CD4-positive, CD25-positive, alpha-beta regulatory T cell (primary cell): ENCODE measurements around the gene TNFRSF8. TPM values are rescaled to one million over a fixed set of nuclear protein-coding genes. Genes with fewer than 3 reads are reported as not detected.

Source experiments
- ATAC-seq, 2 donors: fragments of 150-1000 bp; cut with Tn5 transposase; one replicate each; pipeline ENCODE4 v1.10.0; 2021; ENCODE audit warnings: low read depth in 2 of 2, moderate number of reproducible peaks in 2 of 2, moderate library complexity in 1 of 2
- DNase-seq, 3 donors: peaks; one replicate each; pipeline versions ENCODE4 v3.0.0 to v3.0.0-alpha.2; 2012 to 2022; ENCODE audit warnings: mixed read lengths in 1 of 3
- H3K27ac ChIP-seq: one replicate; pipeline ENCODE4 v1.7.0; 2013; ENCODE audit warnings: mild to moderate bottlenecking, low read length; ENCODE audit not compliant: insufficient read depth, poor library complexity, severe bottlenecking
- H3K27me3 ChIP-seq: one replicate; pipeline ENCODE4 v1.7.0; 2013; ENCODE audit warnings: low read length; ENCODE audit not compliant: control insufficient read depth, insufficient read depth
- H3K36me3 ChIP-seq: one replicate; pipeline ENCODE4 v1.7.0; 2013; ENCODE audit warnings: mild to moderate bottlenecking, low read length, moderate library complexity; ENCODE audit not compliant: control insufficient read depth, insufficient read depth
- H3K4me1 ChIP-seq: 2 replicates; pipeline ENCODE4 v1.7.0; 2013; ENCODE audit warnings: mild to moderate bottlenecking, low read length; ENCODE audit not compliant: insufficient read depth, control insufficient read depth, poor library complexity, severe bottlenecking
- H3K4me3 ChIP-seq: one replicate; pipeline ENCODE4 v1.7.0; 2013; ENCODE audit warnings: low read depth, mild to moderate bottlenecking, low read length, moderate library complexity
- H3K9me3 ChIP-seq, 2 experiments: 1 replicate in 1 of 2; 2 replicates in 1 of 2; pipeline ENCODE4 v1.7.0; 2013; ENCODE audit warnings: low read length in 2 of 2, mild to moderate bottlenecking in 1 of 2, moderate library complexity in 1 of 2; ENCODE audit not compliant: control insufficient read depth in 2 of 2
- H3K27ac Mint-ChIP-seq, 3 donors: one replicate each; pipeline ENCODE4 v1.8.0; 2020 to 2022; ENCODE audit warnings: mild to moderate bottlenecking in 3 of 3, mixed read lengths in 3 of 3, moderate library complexity in 2 of 3
- H3K27me3 Mint-ChIP-seq: one replicate; pipeline ENCODE4 v1.8.0; 2022; ENCODE audit warnings: mild to moderate bottlenecking, mixed read lengths
- H3K36me3 Mint-ChIP-seq: one replicate; pipeline ENCODE4 v1.8.0; 2020; ENCODE audit warnings: mixed read lengths
- H3K4me1 Mint-ChIP-seq, 4 donors: one replicate each; pipeline ENCODE4 v1.8.0; 2020 to 2022; ENCODE audit warnings: mixed read lengths in 4 of 4, mild to moderate bottlenecking in 1 of 4
- H3K4me3 Mint-ChIP-seq, 4 donors: one replicate each; pipeline ENCODE4 v1.8.0; 2020 to 2022; ENCODE audit warnings: mild to moderate bottlenecking in 4 of 4, mixed read lengths in 4 of 4, moderate library complexity in 3 of 4
- H3K9me3 Mint-ChIP-seq, 7 donors: one replicate each; pipeline ENCODE4 v1.8.0; 2020 to 2022; ENCODE audit warnings: mixed read lengths in 7 of 7, mild to moderate bottlenecking in 3 of 7, moderate library complexity in 2 of 7
- polyA plus RNA-seq, 4 donors: library from polyadenylated mRNA; unstranded; fragments of 300-500 nt; fragmentation: Illumina TruSeq; gene quantifications; one replicate each; pipeline ENCODE4 v1.2.3, GENCODE V29; 2021
- total RNA-seq: library from RNA; stranded (reverse); gene quantifications from one replicate; pipeline ENCODE4 v1.2.3, GENCODE V29; 2022

The TNFRSF8 gene
- total and polyA plus RNA-seq, 5 donors from 2014 or later: 1.1 to 3.2 (median 1.6) TPM

DNA sequence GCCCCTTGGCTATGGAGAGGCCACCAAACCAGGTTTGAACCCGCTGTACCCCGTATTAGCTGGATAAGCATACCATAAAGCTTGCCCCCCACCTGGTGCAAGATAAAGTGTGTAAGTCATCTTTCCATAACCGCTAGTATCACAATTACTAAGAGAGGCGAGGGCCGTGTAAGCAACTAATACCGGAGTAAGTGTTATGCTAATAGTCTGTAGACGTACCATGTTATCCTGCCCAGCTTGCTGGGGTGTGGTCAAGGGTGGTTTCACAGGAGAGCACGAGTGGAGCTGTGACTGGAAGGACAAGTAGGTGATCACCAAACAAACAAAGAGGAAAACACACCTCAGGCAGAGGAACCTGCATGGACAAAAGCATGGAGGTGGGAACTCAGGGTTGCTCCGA lies 100.1 kb downstream of the TNFRSF8 start:
- Histone ChIP-seq H3K4me3 (peak overlapping the region; percentile 53), H3K4me1 (peaks cover 83% of the 10 kb centered on the region), H3K9me3 (no peaks in the 10 kb centered on the region), H3K36me3 (no peaks in the 10 kb centered on the region), H3K27ac (peak overlapping the region; percentile 91), H3K27me3 (no peaks in the 10 kb centered on the region)
- H3K9me3 Mint-ChIP-seq: peaks cover 0 to 3% (median 0%) of the 10 kb centered on the region in 7 donors
- peak overlapping the region; percentile 40 to 87 (median 81) for H3K4me3 Mint-ChIP-seq
- ATAC-seq (no peak), DNase-seq (peak in 1 of 3 donors; percentile 76)
- H3K4me1 Mint-ChIP-seq: peaks cover 18 to 87% (median 50%) of the 10 kb centered on the region in 4 donors
- H3K27me3 Mint-ChIP-seq: no peaks in the 10 kb centered on the region
- peak overlapping the region; percentile 94 to 97 (median 96) for H3K27ac Mint-ChIP-seq
- H3K36me3 Mint-ChIP-seq: peaks cover 8% of the 10 kb centered on the region

DNA sequence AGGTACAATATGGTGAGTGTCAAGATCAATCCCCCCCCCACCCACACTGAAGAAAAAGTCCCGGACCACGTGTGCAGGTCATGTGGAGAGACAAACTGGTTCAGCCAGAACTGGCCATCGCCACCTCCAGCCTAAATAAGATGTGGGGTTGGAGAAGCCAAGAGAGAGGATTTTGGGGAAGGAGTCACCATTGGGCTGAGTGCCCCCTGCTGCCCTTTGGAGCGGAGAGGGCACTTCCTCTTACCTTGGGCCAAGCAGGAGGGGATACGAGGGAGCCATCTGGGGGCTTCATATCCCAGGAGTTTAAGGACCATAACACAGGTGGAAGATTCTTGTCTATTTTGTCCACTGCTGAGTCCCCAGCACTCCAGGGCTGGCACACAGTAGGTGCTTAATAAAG lies 101.1 kb downstream of the TNFRSF8 start:
- H3K4me1 Mint-ChIP-seq: peaks cover 12 to 84% (median 47%) of the 10 kb centered on the region in 4 donors
- no peak overlapping the region for H3K4me3 ChIP-seq
- H3K27ac ChIP-seq: peak overlapping the region; percentile 91
- peaks cover 83% of the 10 kb centered on the region for H3K4me1 ChIP-seq
- no peaks in the 10 kb centered on the region for H3K27me3 ChIP-seq
- peak overlapping the region; percentile 78 to 95 (median 94) for H3K27ac Mint-ChIP-seq
- H3K4me3 Mint-ChIP-seq: peak overlapping the region; percentile 39 to 87 (median 50)
- no peaks in the 10 kb centered on the region for H3K9me3 ChIP-seq
- no peaks in the 10 kb centered on the region for H3K27me3 Mint-ChIP-seq
- ATAC-seq (no peak), DNase-seq (no peak)
- H3K36me3 ChIP-seq: no peaks in the 10 kb centered on the region
- H3K36me3 Mint-ChIP-seq: peaks cover 14% of the 10 kb centered on the region
- no peaks in the 10 kb centered on the region for H3K9me3 Mint-ChIP-seq

DNA sequence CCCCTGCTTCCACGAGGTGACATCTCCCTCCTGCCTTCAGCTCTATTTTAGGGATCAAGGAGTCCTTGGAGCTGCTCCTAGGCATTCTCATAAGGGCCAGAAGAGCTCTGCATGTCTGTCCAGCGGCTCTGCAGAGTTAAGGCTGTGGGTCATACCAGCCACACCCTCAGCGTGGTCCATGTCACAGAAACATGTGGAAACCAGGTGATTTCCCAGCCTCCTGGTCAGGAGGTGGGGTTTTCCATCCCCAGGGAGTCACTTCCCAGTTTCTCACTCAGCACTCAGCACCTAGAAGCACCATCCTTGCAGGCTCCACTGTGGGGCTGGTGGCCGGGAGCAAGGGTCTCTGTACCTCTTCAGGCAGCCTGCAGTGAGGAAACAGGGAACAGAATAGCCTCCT lies 102.2 kb downstream of the TNFRSF8 start:
- no peaks in the 10 kb centered on the region for H3K27me3 Mint-ChIP-seq
- no peaks in the 10 kb centered on the region for H3K9me3 ChIP-seq
- peak overlapping the region in 3 of 4 donors; percentile 36 to 87 (median 39) for H3K4me3 Mint-ChIP-seq
- ATAC-seq (no peak), DNase-seq (peak in 1 of 3 donors; percentile 1)
- no peaks in the 10 kb centered on the region for H3K27me3 ChIP-seq
- peak overlapping the region; percentile 97 for H3K27ac ChIP-seq
- peaks cover 6% of the 10 kb centered on the region for H3K36me3 ChIP-seq
- peaks cover 12 to 85% (median 52%) of the 10 kb centered on the region in 4 donors for H3K4me1 Mint-ChIP-seq
- H3K27ac Mint-ChIP-seq: peak overlapping the region in 1 of 3 donors; percentile 95
- peaks cover 23% of the 10 kb centered on the region for H3K36me3 Mint-ChIP-seq
- peaks cover 83% of the 10 kb centered on the region for H3K4me1 ChIP-seq
- H3K9me3 Mint-ChIP-seq: no peaks in the 10 kb centered on the region
- H3K4me3 ChIP-seq: no peak overlapping the region

DNA sequence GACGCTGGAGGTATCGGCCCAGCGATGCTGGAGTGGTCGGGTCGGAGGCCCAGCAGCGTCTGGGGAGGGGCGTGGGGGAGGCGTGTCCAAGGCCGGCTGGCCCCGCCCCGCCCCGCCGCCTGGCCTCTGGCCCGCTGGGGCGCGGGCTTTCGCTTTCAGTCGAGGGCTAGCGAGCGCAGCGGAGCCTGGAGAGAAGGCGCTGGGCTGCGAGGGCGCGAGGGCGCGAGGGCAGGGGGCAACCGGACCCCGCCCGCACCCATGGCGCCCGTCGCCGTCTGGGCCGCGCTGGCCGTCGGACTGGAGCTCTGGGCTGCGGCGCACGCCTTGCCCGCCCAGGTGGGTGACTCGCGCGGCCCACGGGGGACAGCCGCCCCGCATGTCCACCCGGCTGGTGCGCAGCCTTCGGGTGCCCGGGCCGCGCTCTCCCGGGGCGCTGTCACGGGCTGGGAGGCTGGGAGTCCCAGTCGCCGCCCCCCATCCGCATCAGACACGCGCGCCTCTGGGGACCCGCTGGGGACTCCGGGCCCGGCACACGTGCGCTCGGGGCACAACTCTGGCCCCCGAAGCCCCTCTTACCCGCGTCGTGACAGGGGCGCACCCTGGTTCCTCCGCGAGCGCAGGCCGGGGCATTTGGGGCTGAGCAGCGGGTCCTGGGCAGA lies 103.9 kb downstream of the TNFRSF8 start, which contains the start of gene TNFRSF1B:
TSS of gene TNFRSF1B (plus strand) at position 158 of the 659 bp plus-strand sequence. CDS start at position 259, 101 bp downstream.
- Mint-ChIP-seq H3K9me3 (peaks cover 0 to 2% (median 0%) of the 10 kb centered on the region in 7 donors), H3K27me3 (peaks cover 5% of the 10 kb centered on the region), H3K27ac (peak within 1 kb of the TSS; percentile 95 to 100 (median 99)), H3K4me1 (peaks cover 16 to 83% (median 51%) of the 10 kb centered on the region in 4 donors), H3K36me3 (peaks cover 32% of the 10 kb centered on the region), H3K4me3 (peak within 1 kb of the TSS; percentile 99 to 100 (median 100))
- H3K4me1 ChIP-seq: peaks cover 83% of the 10 kb centered on the region
- ATAC-seq: peak; percentile 51 to 54
- H3K9me3 ChIP-seq: no peaks in the 10 kb centered on the region
- peak within 1 kb of the TSS; percentile 97 for H3K4me3 ChIP-seq
- peaks cover 6% of the 10 kb centered on the region for H3K36me3 ChIP-seq
- H3K27me3 ChIP-seq: no peaks in the 10 kb centered on the region
- peak; percentile 68 to 87 (median 69) for DNase-seq
- H3K27ac ChIP-seq: peak within 1 kb of the TSS; percentile 97

DNA sequence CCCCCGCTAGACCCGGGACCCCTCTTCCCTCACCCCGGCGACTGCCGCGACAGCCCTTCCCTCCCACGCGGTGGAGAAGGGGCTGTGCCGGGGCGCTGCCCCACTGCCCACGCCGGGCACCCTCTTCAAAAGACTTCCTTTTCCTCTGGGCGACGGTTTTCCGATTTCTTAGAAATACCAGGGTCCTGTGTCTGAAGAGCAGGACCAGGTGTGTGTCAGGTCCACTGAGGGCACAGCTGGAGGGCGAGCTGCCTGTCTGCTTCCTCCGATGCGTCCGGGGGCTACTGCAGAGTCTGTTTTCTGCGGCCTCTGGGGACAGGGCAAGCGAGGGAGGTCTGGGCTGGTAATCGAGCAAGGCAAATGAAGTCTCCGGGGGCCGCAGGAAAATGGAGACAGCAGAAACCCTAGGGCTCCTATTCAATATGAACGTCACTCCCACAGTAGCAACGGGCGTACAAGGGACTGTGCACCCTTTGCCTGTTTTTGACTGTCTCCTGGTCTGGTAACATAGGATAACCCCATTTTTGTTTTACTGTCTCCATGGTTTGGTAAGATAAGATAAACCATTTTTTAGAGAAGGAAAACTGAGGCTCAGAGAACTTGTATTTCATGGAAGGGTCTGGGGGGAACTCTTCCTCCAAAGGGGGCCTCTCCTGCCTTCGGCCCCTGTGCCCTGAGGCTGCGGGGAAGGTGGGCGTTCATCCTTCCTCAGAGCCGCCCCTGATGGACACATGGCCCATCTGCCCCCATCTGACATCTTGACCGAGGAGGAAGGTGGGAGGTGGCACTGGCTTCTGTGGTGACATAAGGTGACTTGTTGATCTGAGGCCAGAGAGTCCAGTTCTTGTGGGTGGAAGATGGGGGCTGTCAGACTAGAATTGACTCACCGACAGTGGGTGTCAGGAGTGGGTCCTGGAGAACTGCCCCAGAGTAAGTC lies 104.7 kb downstream of the TNFRSF8 start:
- Histone ChIP-seq H3K9me3 (no peaks in the 10 kb centered on the region), H3K27me3 (no peaks in the 10 kb centered on the region), H3K4me1 (peaks cover 83% of the 10 kb centered on the region), H3K36me3 (peaks cover 6% of the 10 kb centered on the region), H3K27ac (peak overlapping the region; percentile 97), H3K4me3 (peak overlapping the region; percentile 97)
- Mint-ChIP-seq H3K4me1 (peaks cover 16 to 83% (median 49%) of the 10 kb centered on the region in 4 donors), H3K9me3 (peaks cover 0 to 2% (median 0%) of the 10 kb centered on the region in 7 donors), H3K27me3 (peaks cover 5% of the 10 kb centered on the region), H3K36me3 (peaks cover 32% of the 10 kb centered on the region), H3K27ac (peak overlapping the region; percentile 95 to 100 (median 99)), H3K4me3 (peak overlapping the region; percentile 99 to 100 (median 100))
- ATAC-seq (peak in 1 of 2 donors; percentile 9), DNase-seq (peak in 1 of 3 donors; percentile 60)

DNA sequence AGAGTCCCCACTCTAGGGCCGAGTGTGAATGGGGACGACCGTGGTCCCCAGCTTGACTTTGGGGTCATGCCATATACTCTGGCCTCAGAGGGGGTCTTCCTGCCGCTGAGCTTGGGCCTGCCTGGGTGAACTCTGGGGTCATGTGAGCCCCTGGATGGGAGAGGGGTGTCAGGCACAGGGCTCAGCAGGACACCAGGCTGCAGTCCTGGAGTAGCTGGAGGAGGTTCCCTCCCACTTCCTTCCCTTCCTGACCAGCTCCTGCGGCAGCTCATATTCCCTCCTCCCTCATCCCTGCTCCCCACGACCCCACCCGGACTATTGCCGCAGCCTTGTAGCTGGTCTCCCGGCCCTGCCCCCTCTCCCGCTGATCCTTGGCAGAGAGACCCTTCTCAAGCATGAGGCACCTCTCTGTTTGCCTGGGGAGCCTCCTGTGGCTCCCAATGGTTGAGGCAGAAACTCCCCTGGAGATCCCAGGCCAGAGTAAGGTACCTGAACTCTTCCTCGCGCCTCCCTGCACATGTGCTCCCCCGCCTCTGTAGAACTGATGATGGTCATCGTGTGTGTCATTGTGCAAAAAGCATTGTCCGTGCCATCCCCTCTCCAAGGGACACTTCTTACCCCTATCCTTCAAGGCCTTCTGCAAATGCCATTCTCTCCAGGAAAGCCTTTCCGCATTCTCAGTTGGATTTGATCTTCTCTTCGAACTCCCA lies 105.5 kb downstream of the TNFRSF8 start:
- H3K4me1 Mint-ChIP-seq: peaks cover 12 to 83% (median 48%) of the 10 kb centered on the region in 4 donors

More for the DNA sequence above, 105.5 kb downstream of the TNFRSF8 start:
- Mint-ChIP-seq H3K27ac (peak overlapping the region; percentile 95 to 100 (median 99)), H3K9me3 (peaks cover 0 to 2% (median 0%) of the 10 kb centered on the region in 7 donors), H3K4me3 (peak overlapping the region; percentile 99 to 100 (median 100)), H3K36me3 (peaks cover 35% of the 10 kb centered on the region), H3K27me3 (peaks cover 5% of the 10 kb centered on the region)
- ATAC-seq (no peak), DNase-seq (peak in 1 of 3 donors; percentile 52)
- H3K4me1 ChIP-seq: peaks cover 83% of the 10 kb centered on the region
- peak overlapping the region; percentile 97 for H3K27ac ChIP-seq
- no peaks in the 10 kb centered on the region for H3K9me3 ChIP-seq
- no peaks in the 10 kb centered on the region for H3K27me3 ChIP-seq
- H3K36me3 ChIP-seq: peaks cover 6% of the 10 kb centered on the region
- peak overlapping the region; percentile 97 for H3K4me3 ChIP-seq
